ENCODE results near the gene LRRC55. TPM values are rescaled to one million over a fixed set of nuclear protein-coding genes. Genes with fewer than 3 reads are reported as not detected.

The LRRC55 gene
- total RNA-seq, 6 experiments from 2014 or later: not detected

DNA sequence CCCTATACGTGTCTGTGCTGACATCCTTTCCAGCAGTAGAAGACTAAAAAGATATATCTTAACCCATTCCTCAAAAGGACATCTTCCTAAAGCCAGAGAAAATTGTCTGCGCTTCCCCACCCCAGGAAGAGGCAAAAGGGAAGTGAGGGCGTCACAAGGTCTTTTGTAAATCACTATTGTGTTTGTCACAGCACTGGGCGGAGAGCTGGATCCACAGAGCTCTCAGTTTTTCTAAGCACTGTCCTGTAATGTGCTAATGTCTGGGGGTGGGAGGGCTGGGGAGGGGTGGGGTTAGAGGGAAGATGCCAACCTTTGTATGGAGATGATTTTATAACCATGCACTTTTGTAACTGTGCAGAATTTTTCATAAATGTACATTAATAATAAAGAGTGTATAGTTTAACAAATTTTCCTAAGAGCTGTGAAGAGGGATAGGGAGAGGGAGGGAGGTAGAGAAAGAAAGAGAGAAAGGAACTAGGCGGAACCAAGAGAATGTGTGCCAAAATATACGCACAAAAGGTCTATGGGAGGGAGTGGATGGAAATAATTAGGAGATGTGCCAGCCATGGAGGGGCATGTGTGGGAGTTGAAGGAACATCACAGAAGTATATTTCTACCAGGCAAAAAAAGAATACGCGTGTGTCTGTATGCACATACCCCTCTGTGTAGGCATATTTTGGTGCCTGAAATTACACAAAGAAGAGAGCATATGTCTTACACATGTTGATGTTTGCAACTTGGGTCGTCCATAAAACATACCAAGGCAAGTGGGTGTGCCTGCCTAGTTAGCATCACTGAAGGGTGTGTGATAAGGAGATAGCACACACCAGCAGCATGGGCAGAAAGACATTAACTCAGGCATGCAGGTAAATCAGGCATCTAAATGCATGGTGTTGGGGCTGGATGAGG is 9.8 kb downstream of the LRRC55 start:
- Mint-ChIP-seq H3K4me3 (no peak overlapping the region), H3K36me3 (ENCODE audit: low read depth) (no peaks in the 10 kb centered on the region), H3K9me3 (no peaks in the 10 kb centered on the region), H3K27me3 (ENCODE audit: insufficient read depth) (peaks cover 21% of the 10 kb centered on the region), H3K27ac (no peak overlapping the region), H3K4me1 (ENCODE audit: low read depth) (no peaks in the 10 kb centered on the region)
- TF ChIP-seq, protein P1, sequence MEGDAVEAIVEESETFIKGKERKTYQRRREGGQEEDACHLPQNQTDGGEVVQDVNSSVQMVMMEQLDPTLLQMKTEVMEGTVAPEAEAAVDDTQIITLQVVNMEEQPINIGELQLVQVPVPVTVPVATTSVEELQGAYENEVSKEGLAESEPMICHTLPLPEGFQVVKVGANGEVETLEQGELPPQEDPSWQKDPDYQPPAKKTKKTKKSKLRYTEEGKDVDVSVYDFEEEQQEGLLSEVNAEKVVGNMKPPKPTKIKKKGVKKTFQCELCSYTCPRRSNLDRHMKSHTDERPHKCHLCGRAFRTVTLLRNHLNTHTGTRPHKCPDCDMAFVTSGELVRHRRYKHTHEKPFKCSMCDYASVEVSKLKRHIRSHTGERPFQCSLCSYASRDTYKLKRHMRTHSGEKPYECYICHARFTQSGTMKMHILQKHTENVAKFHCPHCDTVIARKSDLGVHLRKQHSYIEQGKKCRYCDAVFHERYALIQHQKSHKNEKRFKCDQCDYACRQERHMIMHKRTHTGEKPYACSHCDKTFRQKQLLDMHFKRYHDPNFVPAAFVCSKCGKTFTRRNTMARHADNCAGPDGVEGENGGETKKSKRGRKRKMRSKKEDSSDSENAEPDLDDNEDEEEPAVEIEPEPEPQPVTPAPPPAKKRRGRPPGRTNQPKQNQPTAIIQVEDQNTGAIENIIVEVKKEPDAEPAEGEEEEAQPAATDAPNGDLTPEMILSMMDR (IDR thresholded peaks at IDR 0.05): no peak
- no peak for DNase-seq

DNA sequence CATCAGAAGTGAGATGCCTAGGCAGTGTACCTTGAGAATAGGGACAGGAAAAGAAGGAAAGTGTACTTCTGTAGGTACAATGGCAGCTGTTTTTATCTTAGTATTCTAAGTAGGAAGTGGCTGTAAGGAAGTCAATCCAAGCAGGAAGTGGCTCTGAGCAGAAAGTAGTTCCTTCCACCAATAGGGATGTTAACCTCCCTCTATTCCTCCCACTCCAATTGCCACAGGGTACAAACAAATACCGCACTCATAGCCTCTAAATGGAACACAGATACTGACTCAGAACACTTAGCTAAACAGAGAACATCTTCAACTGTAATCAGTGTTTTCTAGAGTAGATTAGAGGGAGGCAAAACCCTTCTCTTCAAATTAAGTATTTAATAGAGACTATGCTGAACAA is 10.6 kb downstream of the LRRC55 start:
- peaks cover 21% of the 10 kb centered on the region for H3K27me3 Mint-ChIP-seq (ENCODE audit: insufficient read depth)
- TF ChIP-seq, protein P1 (IDR thresholded peaks at IDR 0.05): no peak

DNA sequence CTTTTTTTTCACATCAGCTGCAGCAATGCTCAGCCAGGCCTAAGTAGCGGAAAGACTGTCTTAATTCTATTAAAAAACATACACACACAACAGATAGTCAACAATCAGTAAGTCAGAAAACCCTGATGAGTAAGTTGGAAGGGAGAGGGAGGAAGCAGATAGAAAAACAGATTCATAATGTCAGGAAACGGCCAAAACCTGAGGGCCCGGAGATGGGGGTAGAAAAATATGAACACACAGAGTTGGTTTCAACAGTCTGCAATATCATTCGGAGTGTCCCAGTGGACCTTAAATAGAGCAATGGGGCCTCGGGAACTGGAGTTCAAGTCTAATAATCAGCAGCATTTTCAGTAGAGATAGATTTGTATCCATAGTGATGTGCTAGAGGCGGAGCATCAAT is 14.8 kb downstream of the LRRC55 start:
- Mint-ChIP-seq H3K4me1 (ENCODE audit: low read depth) (no peaks in the 10 kb centered on the region), H3K4me3 (no peak overlapping the region), H3K27me3 (ENCODE audit: insufficient read depth) (peaks cover 28% of the 10 kb centered on the region), H3K9me3 (no peaks in the 10 kb centered on the region), H3K27ac (no peak overlapping the region), H3K36me3 (ENCODE audit: low read depth) (no peaks in the 10 kb centered on the region)
- DNase-seq: no peak
- TF ChIP-seq, protein P1 (IDR thresholded peaks at IDR 0.05): no peak

More for the DNA sequence above, 10.6 kb downstream of the LRRC55 start:
- no peaks in the 10 kb centered on the region for H3K9me3 Mint-ChIP-seq
- H3K4me1 Mint-ChIP-seq (ENCODE audit: low read depth): no peaks in the 10 kb centered on the region
- no peaks in the 10 kb centered on the region for H3K36me3 Mint-ChIP-seq (ENCODE audit: low read depth)
- H3K27ac Mint-ChIP-seq: no peak overlapping the region
- H3K4me3 Mint-ChIP-seq: no peak overlapping the region
- no peak for DNase-seq

DNA sequence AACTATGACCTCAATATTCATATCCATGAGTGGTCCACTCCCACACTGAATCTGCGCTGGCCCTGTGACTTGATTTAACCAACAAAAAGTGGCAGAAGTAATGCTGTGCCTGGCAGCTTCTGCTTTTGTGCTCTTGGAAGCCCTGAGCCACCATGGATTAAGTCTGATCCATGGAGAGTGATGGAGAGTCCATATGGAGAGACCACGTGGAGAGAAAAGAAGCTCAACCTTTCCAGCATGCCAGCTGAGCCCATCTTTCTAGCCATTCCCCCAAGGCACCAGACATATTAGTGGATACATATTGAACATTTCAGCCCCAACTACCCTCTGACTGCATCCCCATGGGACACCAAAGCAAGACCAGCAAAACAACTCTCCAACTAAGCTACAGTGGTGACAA is 16.0 kb downstream of the LRRC55 start:
- no peak overlapping the region for H3K4me3 Mint-ChIP-seq
- DNase-seq: no peak
- no peaks in the 10 kb centered on the region for H3K9me3 Mint-ChIP-seq
- peaks cover 35% of the 10 kb centered on the region for H3K27me3 Mint-ChIP-seq (ENCODE audit: insufficient read depth)
- H3K4me1 Mint-ChIP-seq (ENCODE audit: low read depth): no peaks in the 10 kb centered on the region
- TF ChIP-seq, protein P1 (IDR thresholded peaks at IDR 0.05): no peak
- no peak overlapping the region for H3K27ac Mint-ChIP-seq
- H3K36me3 Mint-ChIP-seq (ENCODE audit: low read depth): no peaks in the 10 kb centered on the region

DNA sequence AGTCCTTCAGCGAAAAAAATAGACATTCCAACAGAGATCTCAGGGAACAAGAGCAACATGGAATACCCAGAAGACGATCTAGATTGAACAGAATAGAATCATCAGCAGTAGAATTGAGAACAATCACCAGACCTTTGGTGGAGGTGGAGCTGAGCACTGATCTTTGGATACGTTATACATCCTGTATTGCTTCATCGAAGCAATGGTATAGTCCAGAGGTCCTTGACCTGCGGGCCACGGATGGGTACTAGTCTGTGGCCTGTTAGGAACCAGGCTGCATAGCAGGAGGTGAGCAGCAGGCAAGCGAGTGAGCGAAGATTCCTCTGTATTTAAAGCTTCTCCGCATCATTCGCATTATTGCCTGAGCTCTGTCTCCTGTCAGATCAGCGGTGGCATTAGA is 17.6 kb downstream of the LRRC55 start:
- H3K9me3 Mint-ChIP-seq: no peaks in the 10 kb centered on the region
- TF ChIP-seq, protein P1 (IDR thresholded peaks at IDR 0.05): no peak

More for the DNA sequence above, 17.6 kb downstream of the LRRC55 start:
- Mint-ChIP-seq H3K36me3 (ENCODE audit: low read depth) (no peaks in the 10 kb centered on the region), H3K27ac (no peak overlapping the region), H3K27me3 (ENCODE audit: insufficient read depth) (peaks cover 35% of the 10 kb centered on the region), H3K4me3 (no peak overlapping the region), H3K4me1 (ENCODE audit: low read depth) (no peaks in the 10 kb centered on the region)
- no peak for DNase-seq
